SK-N-SH (cell line): ENCODE data around the gene C7. TPM values are rescaled to one million over a fixed set of nuclear protein-coding genes. Genes with fewer than 3 reads are reported as not detected.

ENCODE experiments used
- CTCF ChIA-PET: fragments of 300-600, 350-600 bp; formaldehyde crosslinking; extraction: SDS; loops from one replicate; lab custom pipeline; 2021; lab: Yijun Ruan, JAX
- POLR2A ChIA-PET: fragments of 350-600 bp; sonication (Branson Sonifier 250); formaldehyde crosslinking; extraction: SDS; loops from one replicate; lab custom pipeline; 2020; ENCODE audit warnings: antibody characterized with exemption, inconsistent platforms; lab: Yijun Ruan, JAX
- DNase-seq: peaks from one replicate; pipeline ENCODE4 v3.0.0; 2012
- H2AFZ ChIP-seq: fragments of 200-600 bp; sonication (generic); 2 replicates; pipeline ENCODE4 v1.8.1; 2016; ENCODE audit warnings: antibody characterized with exemption, mild to moderate bottlenecking, low read depth
- H3F3A ChIP-seq: fragments of 200-600 bp; sonication (generic); replicated peaks from 2 replicates; pipeline ENCODE3; 2016; ENCODE audit warnings: antibody characterized with exemption, mild to moderate bottlenecking; ENCODE audit not compliant: insufficient read depth
- H3K27ac ChIP-seq, 2 experiments: fragments of 200-500 bp in 1 of 2; fragments of 200-600 bp in 1 of 2; sonication (Bioruptor generic) in 1 of 2; sonication (generic), shearing (Covaris generic) in 1 of 2; 2 replicates each; pipeline versions ENCODE4 v1.5.1 to v1.6.1; 2014 to 2016; ENCODE audit warnings: low read depth in 2 of 2, inconsistent platforms in 1 of 2, low read length in 1 of 2, mild to moderate bottlenecking in 1 of 2, mixed read lengths in 1 of 2
- H3K27me3 ChIP-seq: fragments of 200-600 bp; sonication (generic), shearing (Covaris generic); 2 replicates; pipeline ENCODE4 v1.6.1; 2016; ENCODE audit warnings: mixed run types; ENCODE audit not compliant: insufficient read depth
- H3K36me3 ChIP-seq, 2 experiments: fragments of 200-500 bp in 1 of 2; fragments of 200-600 bp in 1 of 2; sonication (Bioruptor generic) in 1 of 2; sonication (generic) in 1 of 2; replicated peaks in 1 of 2; 2 replicates each; pipeline versions ENCODE3 to v1.5.1; 2014 to 2016; ENCODE audit warnings: low read length in 1 of 2, mild to moderate bottlenecking in 1 of 2; ENCODE audit not compliant: insufficient read depth in 2 of 2, control insufficient read depth in 1 of 2
- H3K4me1 ChIP-seq, 2 experiments: fragments of 200-500 bp in 1 of 2; fragments of 200-600 bp in 1 of 2; sonication (Bioruptor generic) in 1 of 2; sonication (generic), shearing (Covaris generic) in 1 of 2; 2 replicates each; pipeline versions ENCODE4 v1.5.1 to v1.6.1; 2014 to 2016; ENCODE audit warnings: low read depth in 1 of 2, low read length in 1 of 2, mixed run types in 1 of 2; ENCODE audit not compliant: insufficient read depth in 2 of 2, control insufficient read depth in 1 of 2
- H3K4me2 ChIP-seq: fragments of 200-600 bp; sonication (generic), shearing (Covaris generic); 2 replicates; pipeline ENCODE4 v1.6.1; 2017; ENCODE audit warnings: mixed run types
- H3K4me3 ChIP-seq, 2 experiments: fragments of 200-500 bp in 1 of 2; fragments of 200-600 bp in 1 of 2; sonication (Bioruptor generic) in 1 of 2; sonication (generic), shearing (Covaris generic) in 1 of 2; 2 replicates each; pipeline versions ENCODE4 v1.5.1 to v1.8.1; 2014 to 2016; ENCODE audit warnings: low read depth in 2 of 2, inconsistent platforms in 1 of 2, low read length in 1 of 2, mild to moderate bottlenecking in 1 of 2, mixed read lengths in 1 of 2, moderate library complexity in 1 of 2
- H3K79me2 ChIP-seq: fragments of 200-600 bp; sonication (generic); 2 replicates; pipeline ENCODE4 v1.8.1; 2017; ENCODE audit warnings: mild to moderate bottlenecking; ENCODE audit not compliant: insufficient read depth
- H3K9ac ChIP-seq: fragments of 200-600 bp; sonication (generic); 2 replicates; pipeline ENCODE4 v1.6.1; 2017; ENCODE audit warnings: mixed run types
- H3K9me2 ChIP-seq: fragments of 200-600 bp; sonication (generic); 2 replicates; pipeline ENCODE4 v1.6.1; 2017; ENCODE audit warnings: mixed run types
- H3K9me3 ChIP-seq: fragments of 200-600 bp; sonication (generic); 2 replicates; pipeline ENCODE4 v1.6.1; 2017; ENCODE audit warnings: mixed run types, mild to moderate bottlenecking, moderate library complexity
- H4K20me1 ChIP-seq: fragments of 200-600 bp; sonication (generic); 2 replicates; pipeline ENCODE4 v1.6.1; 2017; ENCODE audit warnings: mild to moderate bottlenecking, mixed run types; ENCODE audit not compliant: insufficient read depth
- CHD2 ChIP-seq: fragments of 150-350 bp; IDR thresholded peaks from 2 replicates; pipeline ENCODE4 v1.6.1; 2018; ENCODE audit warnings: low read length; ENCODE audit not compliant: partially characterized antibody
- ELF1 ChIP-seq: IDR thresholded peaks from 2 replicates; pipeline ENCODE4 v1.4.0; 2012
- EP300 ChIP-seq, 2 experiments: IDR thresholded peaks; 2 replicates each; pipeline versions ENCODE4 v1.4.0 to v1.6.1; 2012; ENCODE audit warnings: borderline replicate concordance in 1 of 2, low read depth in 1 of 2, low read length in 1 of 2
- EZH2phosphoT487 ChIP-seq: fragments of 200-600 bp; sonication (generic); IDR thresholded peaks from 2 replicates; pipeline ENCODE4 v1.6.1; 2017; ENCODE audit warnings: low read depth, mixed run types, mild to moderate bottlenecking, antibody characterized with exemption, moderate library complexity, borderline replicate concordance
- FOSL2 ChIP-seq: IDR thresholded peaks from 2 replicates; pipeline ENCODE4 v1.4.0; 2012; ENCODE audit warnings: low read depth, mild to moderate bottlenecking, moderate library complexity, borderline replicate concordance
- FOXJ3 ChIP-seq: sonication (generic); formaldehyde crosslinking; IDR thresholded peaks from 2 replicates; pipeline ENCODE4 v1.5.1; 2020; ENCODE audit warnings: mild to moderate bottlenecking, missing genetic modification reagents
- FOXM1 ChIP-seq: IDR thresholded peaks from 2 replicates; pipeline ENCODE4 v1.4.0; 2012; ENCODE audit warnings: low read depth, mild to moderate bottlenecking
- GABPA ChIP-seq: IDR thresholded peaks from 2 replicates; pipeline ENCODE4 v1.4.0; 2012; ENCODE audit warnings: low read depth, mild to moderate bottlenecking
- GATA2 ChIP-seq: sonication (generic); formaldehyde crosslinking; IDR thresholded peaks from 2 replicates; pipeline ENCODE4 v1.5.0; 2020; ENCODE audit warnings: mild to moderate bottlenecking, missing genetic modification reagents
- JUND ChIP-seq: IDR thresholded peaks from 2 replicates; pipeline ENCODE4 v1.4.0; 2012
- MXI1 ChIP-seq: IDR thresholded peaks from 2 replicates; pipeline ENCODE4 v1.6.1; 2012; ENCODE audit warnings: mild to moderate bottlenecking, low read depth, low read length, improper control_type of control experiment
- NRF1 ChIP-seq: IDR thresholded peaks from 2 replicates; pipeline ENCODE4 v1.6.1; 2012; ENCODE audit warnings: low read depth, mild to moderate bottlenecking, low read length
- RXRA ChIP-seq: IDR thresholded peaks from 2 replicates; pipeline ENCODE4 v1.4.0; 2012; ENCODE audit warnings: low read depth, mild to moderate bottlenecking, borderline replicate concordance
- SMC3 ChIP-seq: IDR thresholded peaks from 2 replicates; pipeline ENCODE4 v1.6.1; 2012; ENCODE audit warnings: low read depth, low read length, improper control_type of control experiment
- TAF1 ChIP-seq: IDR thresholded peaks from 2 replicates; pipeline ENCODE4 v1.6.1; 2012; ENCODE audit warnings: low read depth, mild to moderate bottlenecking, low read length, moderate library complexity, borderline replicate concordance
- TCF12 ChIP-seq: IDR thresholded peaks from 2 replicates; pipeline ENCODE4 v1.4.0; 2012
- TEAD4 ChIP-seq: IDR thresholded peaks from 2 replicates; pipeline ENCODE4 v1.4.0; 2012; ENCODE audit warnings: mild to moderate bottlenecking, borderline replicate concordance; ENCODE audit not compliant: insufficient read depth
- WGBS: methylation state at CpG from one replicate; pipeline ENCODE4 v1.1.6; 2017; ENCODE audit warnings: low lambda C conversion rate; 5-methylcytosine and 5-hydroxymethylcytosine counted together
- polyA plus RNA-seq, 3 experiments: library from polyadenylated mRNA; depleted of rRNA; stranded (reverse); fragments of >200 nt; gene quantifications; 2 replicates each; pipeline ENCODE4 v1.2.3, GENCODE V29; 2012
- TF ChIP-seq, protein P1 (sequence below): IDR thresholded peaks from 2 replicates; pipeline ENCODE4; 2012
- TF ChIP-seq, protein P2 (sequence below): IDR thresholded peaks from 2 replicates; pipeline ENCODE4 v1.6.1; 2012; ENCODE audit warnings: mild to moderate bottlenecking, low read depth, low read length, moderate library complexity
- TF ChIP-seq, protein P3 (sequence below): IDR thresholded peaks from 2 replicates; pipeline ENCODE4 v1.4.0; 2012; ENCODE audit warnings: low read depth

C7 gene
- polyA plus RNA-seq, 1 of the 3 experiments (the other 2 are of a cell fraction), result 11.1 TPM

DNA sequence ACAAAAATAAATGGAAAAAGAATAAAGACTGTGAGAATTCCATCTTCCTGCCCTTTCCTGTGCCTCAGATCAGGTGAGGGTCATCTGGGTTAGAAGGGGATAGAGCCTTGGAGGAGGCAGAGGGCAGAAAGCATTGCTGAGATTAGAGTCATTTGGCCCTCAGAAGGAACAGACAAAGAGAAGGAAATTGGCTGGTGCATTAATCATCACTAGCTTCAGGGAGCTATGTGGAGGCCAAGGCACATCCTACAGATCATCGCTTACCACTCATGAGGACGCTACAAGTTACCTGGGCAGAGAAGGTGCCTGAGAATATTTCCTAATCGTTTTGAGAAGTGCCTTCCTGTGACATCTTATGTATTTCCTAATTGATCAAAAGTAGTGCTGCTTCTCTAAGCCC is 74.5 kb downstream of the C7 start:
- ChIA-PET CTCF (no interaction called here), POLR2A (no interaction called here)
- Histone ChIP-seq H3K9me2 (no peaks in the 10 kb centered on the region), H3K79me2 (no peaks in the 10 kb centered on the region), H2AFZ (no peak overlapping the region), H3K4me3 (no peak overlapping the region), H3F3A (no peaks in the 10 kb centered on the region), H4K20me1 (no peaks in the 10 kb centered on the region), H3K4me2 (no peak overlapping the region), H3K27ac (no peak overlapping the region), H3K36me3 (peaks cover 0 to 8% of the 10 kb centered on the region in 2 experiments), H3K9ac (no peak overlapping the region), H3K4me1 (no peaks in the 10 kb centered on the region; a peak in 1 of 4 replicates), H3K27me3 (no peaks in the 10 kb centered on the region), H3K9me3 (no peaks in the 10 kb centered on the region)
- no peak for DNase-seq
- TF ChIP-seq ELF1 (no peak), FOSL2 (no peak), EP300 (IDR thresholded peaks at IDR 0.05; ENCODE audit: borderline replicate concordance in 1 of 2, low read depth in 1 of 2, low read length in 1 of 2) (no peak), TCF12 (no peak), FOXM1 (no peak)
- TF ChIP-seq, protein P1, sequence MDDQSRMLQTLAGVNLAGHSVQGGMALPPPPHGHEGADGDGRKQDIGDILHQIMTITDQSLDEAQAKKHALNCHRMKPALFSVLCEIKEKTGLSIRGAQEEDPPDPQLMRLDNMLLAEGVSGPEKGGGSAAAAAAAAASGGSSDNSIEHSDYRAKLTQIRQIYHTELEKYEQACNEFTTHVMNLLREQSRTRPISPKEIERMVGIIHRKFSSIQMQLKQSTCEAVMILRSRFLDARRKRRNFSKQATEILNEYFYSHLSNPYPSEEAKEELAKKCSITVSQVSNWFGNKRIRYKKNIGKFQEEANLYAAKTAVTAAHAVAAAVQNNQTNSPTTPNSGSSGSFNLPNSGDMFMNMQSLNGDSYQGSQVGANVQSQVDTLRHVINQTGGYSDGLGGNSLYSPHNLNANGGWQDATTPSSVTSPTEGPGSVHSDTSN, result no peak
- TF ChIP-seq, protein P2, sequence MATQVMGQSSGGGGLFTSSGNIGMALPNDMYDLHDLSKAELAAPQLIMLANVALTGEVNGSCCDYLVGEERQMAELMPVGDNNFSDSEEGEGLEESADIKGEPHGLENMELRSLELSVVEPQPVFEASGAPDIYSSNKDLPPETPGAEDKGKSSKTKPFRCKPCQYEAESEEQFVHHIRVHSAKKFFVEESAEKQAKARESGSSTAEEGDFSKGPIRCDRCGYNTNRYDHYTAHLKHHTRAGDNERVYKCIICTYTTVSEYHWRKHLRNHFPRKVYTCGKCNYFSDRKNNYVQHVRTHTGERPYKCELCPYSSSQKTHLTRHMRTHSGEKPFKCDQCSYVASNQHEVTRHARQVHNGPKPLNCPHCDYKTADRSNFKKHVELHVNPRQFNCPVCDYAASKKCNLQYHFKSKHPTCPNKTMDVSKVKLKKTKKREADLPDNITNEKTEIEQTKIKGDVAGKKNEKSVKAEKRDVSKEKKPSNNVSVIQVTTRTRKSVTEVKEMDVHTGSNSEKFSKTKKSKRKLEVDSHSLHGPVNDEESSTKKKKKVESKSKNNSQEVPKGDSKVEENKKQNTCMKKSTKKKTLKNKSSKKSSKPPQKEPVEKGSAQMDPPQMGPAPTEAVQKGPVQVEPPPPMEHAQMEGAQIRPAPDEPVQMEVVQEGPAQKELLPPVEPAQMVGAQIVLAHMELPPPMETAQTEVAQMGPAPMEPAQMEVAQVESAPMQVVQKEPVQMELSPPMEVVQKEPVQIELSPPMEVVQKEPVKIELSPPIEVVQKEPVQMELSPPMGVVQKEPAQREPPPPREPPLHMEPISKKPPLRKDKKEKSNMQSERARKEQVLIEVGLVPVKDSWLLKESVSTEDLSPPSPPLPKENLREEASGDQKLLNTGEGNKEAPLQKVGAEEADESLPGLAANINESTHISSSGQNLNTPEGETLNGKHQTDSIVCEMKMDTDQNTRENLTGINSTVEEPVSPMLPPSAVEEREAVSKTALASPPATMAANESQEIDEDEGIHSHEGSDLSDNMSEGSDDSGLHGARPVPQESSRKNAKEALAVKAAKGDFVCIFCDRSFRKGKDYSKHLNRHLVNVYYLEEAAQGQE, result no peak
- 40% methylated on average over 3 of the region's 3 CpGs for WGBS

DNA sequence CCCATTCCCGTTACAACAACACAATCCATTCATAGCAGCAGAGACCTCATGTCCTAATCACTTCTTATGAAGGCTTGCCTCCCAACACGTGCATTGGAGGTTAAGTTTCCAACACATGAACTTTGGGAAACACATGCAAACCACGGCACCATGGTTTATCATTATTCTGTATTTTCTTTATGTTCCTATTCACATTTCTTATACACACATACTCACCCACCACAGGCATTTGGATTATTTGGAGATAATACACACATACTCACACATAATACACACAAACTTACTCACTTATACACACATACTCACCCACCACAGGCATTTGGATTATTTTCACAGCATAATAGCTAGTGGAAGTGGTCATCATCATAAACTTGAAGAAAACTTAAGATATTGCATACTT is 75.6 kb downstream of the C7 start:
- H3K4me1 ChIP-seq, result no peaks in the 10 kb centered on the region; a peak in 1 of 4 replicates
- no peaks in the 10 kb centered on the region for H4K20me1 ChIP-seq
- H3K9me3 ChIP-seq, result no peaks in the 10 kb centered on the region
- H3K79me2 ChIP-seq, result no peaks in the 10 kb centered on the region
- H3K36me3 ChIP-seq, result peaks cover 0 to 5% of the 10 kb centered on the region in 2 experiments
- H3K27ac ChIP-seq, result no peak overlapping the region
- H3K4me2 ChIP-seq, result no peak overlapping the region
- no peak for DNase-seq
- no peak overlapping the region for H3K9ac ChIP-seq
- ChIA-PET POLR2A (no interaction called here), CTCF (interaction anchor here (1.1 kb wide), 1 partner anchor 143 kb away, joined by 3 read pairs; no protein-coding TSS in a partner anchor)
- WGBS, result 20% methylated on average over 3 of the region's 3 CpGs
- no peak overlapping the region for H2AFZ ChIP-seq
- no peaks in the 10 kb centered on the region for H3K9me2 ChIP-seq
- no peaks in the 10 kb centered on the region for H3F3A ChIP-seq
- no peaks in the 10 kb centered on the region for H3K27me3 ChIP-seq
- H3K4me3 ChIP-seq, result no peak overlapping the region
- TF ChIP-seq GATA2 (CRISPR knock-in tag) (no peak), RXRA (no peak), FOSL2 (no peak), JUND (no peak), FOXJ3 (no peak), CHD2 (no peak), TEAD4 (no peak), TAF1 (no peak), MXI1 (no peak), SMC3 (no peak), NRF1 (no peak), ELF1 (no peak), GABPA (no peak), FOXM1 (no peak), EZH2phosphoT487 (no peak)
- TF ChIP-seq, protein P2, result no peak
- TF ChIP-seq, protein P3, sequence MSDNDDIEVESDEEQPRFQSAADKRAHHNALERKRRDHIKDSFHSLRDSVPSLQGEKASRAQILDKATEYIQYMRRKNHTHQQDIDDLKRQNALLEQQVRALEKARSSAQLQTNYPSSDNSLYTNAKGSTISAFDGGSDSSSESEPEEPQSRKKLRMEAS, result no peak
